Karpas-422 (cell line): ENCODE data around the gene HSPBAP1. TPM values are rescaled to one million over a fixed set of nuclear protein-coding genes. Genes with fewer than 3 reads are reported as not detected.
A peak's percentile ranks its signal among the peaks of the same experiment; 100 is the strongest.

ENCODE experiments used
- DNase-seq: peaks from one replicate; pipeline ENCODE4 v3.0.0-alpha.2; 2015
- H2AFZ ChIP-seq: fragments of 200-600 bp; sonication (generic); 2 replicates; pipeline ENCODE4 v1.6.1; 2014; ENCODE audit warnings: antibody characterized with exemption, low read length, mixed read lengths
- H3K27ac ChIP-seq: fragments of 200-600 bp; sonication (generic); 2 replicates; pipeline ENCODE4 v1.5.1; 2014; ENCODE audit warnings: mild to moderate bottlenecking, low read length, moderate library complexity
- H3K27me3 ChIP-seq: fragments of 200-600 bp; sonication (generic); 2 replicates; pipeline ENCODE4 v1.6.1; 2014; ENCODE audit warnings: low read length, mixed read lengths
- H3K36me3 ChIP-seq: fragments of 200-600 bp; sonication (generic); 2 replicates; pipeline ENCODE4 v1.6.1; 2014; ENCODE audit warnings: low read length, mixed read lengths; ENCODE audit not compliant: insufficient read depth
- H3K4me1 ChIP-seq: fragments of 200-600 bp; sonication (generic); 2 replicates; pipeline ENCODE4 v1.6.1; 2014; ENCODE audit warnings: mild to moderate bottlenecking, low read length, mixed read lengths
- H3K4me2 ChIP-seq: fragments of 200-600 bp; sonication (generic); 2 replicates; pipeline ENCODE4 v1.6.1; 2014; ENCODE audit warnings: low read length, low read depth, mild to moderate bottlenecking; ENCODE audit not compliant: poor library complexity, severe bottlenecking
- H3K4me3 ChIP-seq: fragments of 200-600 bp; sonication (generic); 2 replicates; pipeline ENCODE4 v1.5.1; 2014; ENCODE audit warnings: mild to moderate bottlenecking, antibody characterized with exemption, low read length, mixed read lengths
- H3K79me2 ChIP-seq: fragments of 200-600 bp; sonication (generic); 2 replicates; pipeline ENCODE4 v1.6.1; 2014; ENCODE audit warnings: mild to moderate bottlenecking, low read length, mixed read lengths
- H3K9ac ChIP-seq: fragments of 200-600 bp; sonication (generic); 2 replicates; pipeline ENCODE4 v1.6.0; 2014; ENCODE audit warnings: low read length
- H3K9me2 ChIP-seq: fragments of 200-600 bp; sonication (generic), shearing (Covaris generic); replicated peaks from 2 replicates; pipeline ENCODE4 v1.6.0; 2014; ENCODE audit warnings: mild to moderate bottlenecking, low read length, moderate library complexity; ENCODE audit not compliant: insufficient read depth
- H3K9me3 ChIP-seq: fragments of 300-700, 200-600 bp; sonication (generic); 2 replicates; pipeline ENCODE4 v1.6.1; 2014; ENCODE audit warnings: low read length, mixed read lengths
- H4K20me1 ChIP-seq: fragments of 200-600 bp; sonication (generic); 2 replicates; pipeline ENCODE4 v1.6.1; 2014; ENCODE audit warnings: mild to moderate bottlenecking, antibody characterized with exemption, low read length, low read depth; ENCODE audit not compliant: insufficient read depth
- total RNA-seq: library from RNA; depleted of rRNA; stranded (reverse); fragments of >200 nt; shearing (Covaris generic); gene quantifications from 2 replicates; pipeline ENCODE4 v1.2.3, GENCODE V29; 2014; ENCODE audit warnings: low replicate concordance; rRNA removed

Gene HSPBAP1, protein sequence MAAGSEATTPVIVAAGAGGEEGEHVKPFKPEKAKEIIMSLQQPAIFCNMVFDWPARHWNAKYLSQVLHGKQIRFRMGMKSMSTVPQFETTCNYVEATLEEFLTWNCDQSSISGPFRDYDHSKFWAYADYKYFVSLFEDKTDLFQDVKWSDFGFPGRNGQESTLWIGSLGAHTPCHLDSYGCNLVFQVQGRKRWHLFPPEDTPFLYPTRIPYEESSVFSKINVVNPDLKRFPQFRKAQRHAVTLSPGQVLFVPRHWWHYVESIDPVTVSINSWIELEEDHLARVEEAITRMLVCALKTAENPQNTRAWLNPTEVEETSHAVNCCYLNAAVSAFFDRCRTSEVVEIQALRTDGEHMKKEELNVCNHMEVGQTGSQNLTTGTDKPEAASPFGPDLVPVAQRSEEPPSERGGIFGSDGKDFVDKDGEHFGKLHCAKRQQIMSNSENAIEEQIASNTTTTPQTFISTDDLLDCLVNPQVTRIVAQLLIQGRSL
- total RNA-seq: 16.4 and 28.2 TPM in 2 replicates

- no peaks in the 10 kb centered on the region; the same call in 1 of the 2 replicates for H4K20me1 ChIP-seq
- DNase-seq: peak; percentile 98
- H3K4me1 ChIP-seq: peaks cover 48% of the 10 kb centered on the region
- H3K4me2 ChIP-seq: peak within 1 kb of the TSS; percentile 97
- H3K9me2 ChIP-seq: no peaks in the 10 kb centered on the region
- peak within 1 kb of the TSS; percentile 72 for H3K27ac ChIP-seq
- H3K9me3 ChIP-seq: no peaks in the 10 kb centered on the region
- H3K4me3 ChIP-seq: peak within 1 kb of the TSS; percentile 71
- peaks cover 58% of the 10 kb centered on the region for H3K79me2 ChIP-seq
- H3K27me3 ChIP-seq: no peaks in the 10 kb centered on the region
- H2AFZ ChIP-seq: peak within 1 kb of the TSS; percentile 84
- H3K36me3 ChIP-seq: 0 out of 2 replicates have a peak, but pooled peaks cover 4% of the 10 kb centered on the region
- peak within 1 kb of the TSS; percentile 77 for H3K9ac ChIP-seq
Observed at GRCh38 chr3:122793568-122794416, at the start of gene HSPBAP1. Gene HSPBAP1, minus strand, starts transcription at chr3:122793831. Its CDS starts 151 bp downstream, at chr3:122793680.

- Histone ChIP-seq H2AFZ (no peak overlapping the region), H3K9me2 (no peaks in the 10 kb centered on the region), H3K9ac (no peak overlapping the region), H3K4me2 (no peak overlapping the region), H3K4me1 (no peaks in the 10 kb centered on the region), H3K4me3 (no peak overlapping the region), H3K9me3 (no peaks in the 10 kb centered on the region), H3K27me3 (no peaks in the 10 kb centered on the region), H3K79me2 (no peaks in the 10 kb centered on the region), H3K36me3 (no peaks in the 10 kb centered on the region), H3K27ac (no peak overlapping the region), H4K20me1 (no peaks in the 10 kb centered on the region)
- no peak for DNase-seq
Observed at GRCh38 chr3:122835590-122835989, 42.0 kb upstream of the HSPBAP1 start.

DNA sequence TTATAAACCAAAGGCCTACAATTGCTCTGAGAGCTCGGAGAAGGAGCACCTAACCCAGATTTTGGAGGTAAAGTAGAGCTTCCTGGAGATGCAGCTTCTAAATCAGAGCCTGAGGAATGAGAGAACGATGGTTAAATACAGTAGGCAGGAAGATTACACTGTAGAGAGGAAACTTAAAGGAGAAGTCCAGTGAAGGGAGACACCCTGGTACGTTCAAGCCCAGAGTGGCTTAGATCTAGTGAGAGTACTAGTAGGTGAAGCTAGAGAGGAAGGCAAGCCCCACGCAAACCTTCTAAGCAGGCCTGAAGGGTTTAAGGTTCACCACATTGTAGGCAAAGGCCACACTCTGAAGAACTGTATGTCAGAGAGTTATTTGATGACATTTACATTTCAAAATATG is 34.6 kb upstream of the HSPBAP1 start:
- H3K27me3 ChIP-seq: no peaks in the 10 kb centered on the region
- H4K20me1 ChIP-seq: no peaks in the 10 kb centered on the region
- no peak overlapping the region for H3K9ac ChIP-seq
- no peak overlapping the region for H2AFZ ChIP-seq
- DNase-seq: no peak
- no peaks in the 10 kb centered on the region for H3K9me2 ChIP-seq
- no peak overlapping the region for H3K4me2 ChIP-seq
- no peak overlapping the region for H3K4me3 ChIP-seq
- H3K4me1 ChIP-seq: no peaks in the 10 kb centered on the region
- peaks cover 15% of the 10 kb centered on the region for H3K36me3 ChIP-seq
- peaks cover 2% of the 10 kb centered on the region; the same call in 1 of the 2 replicates for H3K79me2 ChIP-seq
- no peaks in the 10 kb centered on the region for H3K9me3 ChIP-seq
- H3K27ac ChIP-seq: no peak overlapping the region

DNA sequence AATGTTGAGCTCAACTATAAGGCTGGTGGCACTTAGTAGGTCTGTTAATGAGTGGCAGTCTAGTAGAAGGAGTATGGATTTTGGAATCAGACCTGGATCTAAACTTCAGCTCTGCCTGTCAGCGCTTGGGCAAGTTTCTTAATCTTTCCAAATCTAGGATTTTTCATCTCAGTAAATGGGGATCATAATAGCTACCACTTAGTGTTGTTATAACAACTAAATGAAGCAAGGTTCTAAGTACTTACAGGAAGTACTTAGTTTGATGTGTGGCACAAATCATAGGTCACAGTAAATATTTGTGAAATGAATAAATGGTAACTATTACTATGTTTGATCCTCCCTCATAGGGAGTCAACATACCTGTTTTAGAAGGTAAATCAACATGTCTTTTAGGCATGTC is 32.6 kb upstream of the HSPBAP1 start:
- no peak overlapping the region for H3K4me3 ChIP-seq
- H3K9me3 ChIP-seq: no peaks in the 10 kb centered on the region
- no peak overlapping the region for H3K4me2 ChIP-seq
- no peaks in the 10 kb centered on the region for H4K20me1 ChIP-seq
- H3K27me3 ChIP-seq: no peaks in the 10 kb centered on the region
- no peak for DNase-seq
- H3K9ac ChIP-seq: no peak overlapping the region
- peaks cover 15% of the 10 kb centered on the region for H3K36me3 ChIP-seq
- H3K27ac ChIP-seq: no peak overlapping the region
- no peaks in the 10 kb centered on the region for H3K4me1 ChIP-seq
- H3K9me2 ChIP-seq: no peaks in the 10 kb centered on the region
- peaks cover 2% of the 10 kb centered on the region; the same call in 1 of the 2 replicates for H3K79me2 ChIP-seq
- H2AFZ ChIP-seq: no peak overlapping the region

DNA sequence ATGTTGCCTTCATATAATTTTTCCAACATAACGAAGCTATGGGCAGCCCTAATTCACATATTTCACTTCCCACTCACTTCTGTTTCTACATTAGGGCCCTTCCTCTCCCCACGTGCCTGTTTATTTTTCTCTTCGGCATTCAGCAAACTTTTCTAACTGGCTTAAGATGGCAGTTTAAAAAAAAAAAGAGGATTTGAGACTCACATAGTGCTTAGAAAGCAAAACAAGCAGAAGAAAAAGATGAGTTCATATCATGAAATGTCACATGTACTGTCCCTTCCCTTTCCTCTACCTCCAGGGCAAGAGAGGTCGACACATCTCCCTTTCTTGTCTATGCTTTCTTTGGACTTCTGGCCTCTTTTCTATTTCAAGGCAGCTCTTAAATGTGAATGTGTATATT is 31.8 kb upstream of the HSPBAP1 start:
- H4K20me1 ChIP-seq: no peaks in the 10 kb centered on the region
- H3K4me1 ChIP-seq: no peaks in the 10 kb centered on the region

GRCh38 chr3:122824465-122825381 is 31.1 kb upstream of the HSPBAP1 start:
- Histone ChIP-seq H3K79me2 (peaks cover 2% of the 10 kb centered on the region; the same call in 1 of the 2 replicates), H3K27me3 (no peaks in the 10 kb centered on the region), H2AFZ (no peak overlapping the region), H3K4me2 (no peak overlapping the region), H3K4me1 (no peaks in the 10 kb centered on the region), H4K20me1 (no peaks in the 10 kb centered on the region), H3K36me3 (peaks cover 15% of the 10 kb centered on the region), H3K9ac (no peak overlapping the region), H3K4me3 (no peak overlapping the region), H3K27ac (no peak overlapping the region), H3K9me3 (no peaks in the 10 kb centered on the region), H3K9me2 (no peaks in the 10 kb centered on the region)
- no peak for DNase-seq

More for the DNA sequence above, 31.8 kb upstream of the HSPBAP1 start:
- no peak for DNase-seq
- Histone ChIP-seq H3K36me3 (peaks cover 15% of the 10 kb centered on the region), H3K4me2 (no peak overlapping the region), H3K4me3 (no peak overlapping the region), H3K9me2 (no peaks in the 10 kb centered on the region), H3K27ac (no peak overlapping the region), H3K9ac (no peak overlapping the region), H3K79me2 (peaks cover 2% of the 10 kb centered on the region; the same call in 1 of the 2 replicates), H3K27me3 (no peaks in the 10 kb centered on the region), H2AFZ (no peak overlapping the region), H3K9me3 (no peaks in the 10 kb centered on the region)

DNA sequence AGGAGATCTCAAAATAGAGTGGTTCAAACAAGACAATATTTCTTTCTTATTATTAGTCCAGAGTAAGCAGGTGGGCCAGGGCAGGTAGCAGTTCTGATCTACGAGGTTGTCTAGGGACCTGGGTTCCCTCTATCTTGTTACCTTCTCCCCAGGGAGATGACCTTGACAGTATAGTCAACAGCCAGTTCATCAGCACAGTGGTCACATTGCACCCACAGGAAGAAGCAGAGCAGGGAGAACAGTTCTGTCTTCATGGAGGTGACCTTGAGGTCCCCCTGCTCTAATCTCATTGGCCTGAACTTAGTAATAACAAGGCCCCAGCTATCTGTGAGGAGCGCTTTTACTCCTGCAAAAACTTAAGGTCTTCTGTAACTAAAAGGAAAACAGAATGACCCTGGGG is 23.0 kb upstream of the HSPBAP1 start:
- Histone ChIP-seq H3K9me2 (no peaks in the 10 kb centered on the region), H3K79me2 (no peaks in the 10 kb centered on the region), H3K4me3 (no peak overlapping the region), H3K4me2 (no peak overlapping the region), H3K4me1 (peaks cover 10% of the 10 kb centered on the region), H3K27ac (no peak overlapping the region), H3K27me3 (no peaks in the 10 kb centered on the region), H2AFZ (no peak overlapping the region), H3K9ac (no peak overlapping the region), H3K36me3 (0 out of 2 replicates have a peak, but pooled peaks cover 3% of the 10 kb centered on the region), H3K9me3 (no peaks in the 10 kb centered on the region), H4K20me1 (no peaks in the 10 kb centered on the region)
- no peak for DNase-seq
